Measurements from ENCODE around the gene ABHD12B.

- no peak for TF ChIP-seq EZH2 (optimal IDR thresholded peaks at IDR 0.05; ENCODE audit: low read depth, low read length)
- TF ChIP-seq CTCF (IDR thresholded peaks at IDR 0.05; ENCODE audit: low read length) = no peak
- no peak for TF ChIP-seq EZH2phosphoT487 (IDR thresholded peaks at IDR 0.05; ENCODE audit: low read length)
Measured at GRCh38 chr14:50932592-50933495, 61.0 kb downstream of the ABHD12B start.

All from MM.1S (cell line).